GM21786 (cell line): ENCODE measurements around the gene SPON1.
"Not testable (repeated sequence)": the region's sequence is repeated elsewhere in the genome, so short reads cannot be mapped to it uniquely, and the experiment has no call there.

Experiments
- ATAC-seq: cut with Tn5 transposase; IDR thresholded peaks from one replicate; pipeline ENCODE4 v1.9.1; 2021; ENCODE audit not compliant: unreplicated experiment

The SPON1 gene

DNA sequence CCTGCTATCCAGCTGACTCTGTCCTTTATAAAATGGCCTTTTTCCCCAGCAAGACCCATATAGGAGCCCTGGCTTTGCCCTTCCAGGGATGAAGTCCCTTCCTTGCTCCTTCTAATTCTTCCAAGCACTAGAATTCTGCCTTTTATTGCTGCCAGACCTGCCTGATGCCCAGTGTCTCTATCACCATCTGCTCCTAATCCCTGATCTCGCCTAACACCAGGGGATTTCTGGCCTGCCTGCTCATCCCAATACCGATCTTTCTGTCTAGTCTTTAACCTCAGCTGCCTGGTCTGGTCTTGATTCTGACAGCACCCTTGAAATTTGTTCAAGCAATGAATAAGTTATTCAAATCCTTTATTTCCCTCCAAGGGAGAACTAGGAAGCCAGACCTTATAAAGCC, 150.2 kb downstream of the SPON1 start:
- no peak for ATAC-seq

- ATAC-seq = no peak
Observed at GRCh38 chr11:14114269-14114668, 151.7 kb downstream of the SPON1 start.

- no peak for ATAC-seq
Observed at GRCh38 chr11:14114786-14115185, 152.3 kb downstream of the SPON1 start.

DNA sequence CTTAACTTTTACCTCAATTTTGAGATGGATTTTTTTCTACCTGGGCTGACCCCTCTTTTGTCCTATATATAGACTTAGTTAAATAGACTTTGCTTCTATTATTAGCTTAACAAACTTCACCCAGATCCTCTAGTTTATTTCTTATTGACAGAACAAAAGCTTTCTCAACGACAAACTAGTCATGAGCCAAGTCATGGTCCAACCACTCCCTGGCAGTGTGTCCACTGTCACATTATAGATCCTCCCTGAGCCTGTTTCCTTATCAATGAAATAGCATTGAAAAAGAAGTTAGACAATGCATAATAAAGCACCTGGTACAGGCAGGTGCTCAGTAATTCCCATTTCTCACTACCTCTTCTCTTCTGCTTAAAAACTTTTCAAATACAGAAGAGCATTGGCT, 155.1 kb downstream of the SPON1 start:
- ATAC-seq = no peak

GRCh38 chr11:14118072-14118471, 155.5 kb downstream of the SPON1 start:
- ATAC-seq = no peak

GRCh38 chr11:14119357-14119756, 156.8 kb downstream of the SPON1 start:
- no peak for ATAC-seq

GRCh38 chr11:14124350-14124749, 161.8 kb downstream of the SPON1 start:
- no peak for ATAC-seq

GRCh38 chr11:14124886-14125285, 162.4 kb downstream of the SPON1 start:
- no peak for ATAC-seq

DNA sequence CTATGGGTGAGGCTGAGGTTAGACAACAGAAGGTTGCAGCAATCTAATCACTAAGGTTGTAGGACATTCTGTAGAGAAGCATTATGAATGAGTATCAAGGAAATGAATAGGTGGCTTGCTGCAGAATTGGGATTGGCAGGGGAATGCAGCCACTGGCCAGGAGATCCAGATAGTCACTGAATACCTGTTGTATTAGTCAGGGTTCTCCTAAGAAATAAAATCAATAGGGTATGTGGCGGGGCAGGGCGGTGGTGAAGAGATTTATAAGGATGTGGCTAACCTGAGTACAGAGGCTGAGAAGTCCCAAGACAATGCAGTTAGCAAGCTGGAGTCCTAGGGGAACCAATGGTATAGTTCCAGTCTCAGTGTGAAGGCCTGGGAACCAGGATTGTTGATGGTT, 163.0 kb downstream of the SPON1 start:
- no peak for ATAC-seq

DNA sequence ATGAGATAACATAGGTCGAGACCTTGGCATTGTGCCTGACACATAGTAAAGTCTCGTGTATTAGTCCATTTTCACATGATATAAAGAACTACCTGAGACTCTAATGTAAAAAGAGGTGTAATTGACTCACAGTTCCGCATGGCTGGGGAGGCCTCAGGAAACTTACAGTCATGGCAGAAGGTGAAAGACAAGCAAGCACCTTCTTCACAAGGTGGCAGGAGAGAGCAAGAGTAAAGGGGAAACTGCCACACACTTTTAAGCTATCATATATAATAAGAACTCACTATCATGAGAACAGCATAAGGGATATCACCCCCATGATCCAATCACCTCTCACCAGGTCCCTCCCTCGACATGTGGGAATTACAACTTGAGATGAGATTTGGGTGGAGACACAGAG, 165.2 kb downstream of the SPON1 start:
- ATAC-seq = no peak

DNA sequence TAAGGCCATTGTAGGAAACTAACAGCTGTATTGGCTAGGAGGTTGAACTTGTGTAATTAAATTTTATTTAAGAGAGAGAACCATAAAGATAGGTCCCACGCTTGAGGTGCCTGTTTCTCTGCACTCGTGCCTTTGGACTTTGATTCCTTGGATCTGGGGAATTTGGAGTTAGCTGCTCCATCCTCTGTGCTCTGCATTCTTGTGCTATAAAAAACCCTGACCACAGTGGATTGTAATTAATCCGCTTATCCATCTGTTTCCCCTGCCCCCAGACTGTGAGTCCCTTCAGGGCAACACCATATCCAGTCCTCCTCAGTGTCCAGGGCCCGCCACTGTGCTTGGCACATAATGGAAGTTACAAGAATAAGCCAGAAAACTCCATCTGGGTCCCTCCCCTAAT, 169.8 kb downstream of the SPON1 start:
- ATAC-seq = no peak

GRCh38 chr11:14133381-14133780, 170.9 kb downstream of the SPON1 start:
- no peak for ATAC-seq

DNA sequence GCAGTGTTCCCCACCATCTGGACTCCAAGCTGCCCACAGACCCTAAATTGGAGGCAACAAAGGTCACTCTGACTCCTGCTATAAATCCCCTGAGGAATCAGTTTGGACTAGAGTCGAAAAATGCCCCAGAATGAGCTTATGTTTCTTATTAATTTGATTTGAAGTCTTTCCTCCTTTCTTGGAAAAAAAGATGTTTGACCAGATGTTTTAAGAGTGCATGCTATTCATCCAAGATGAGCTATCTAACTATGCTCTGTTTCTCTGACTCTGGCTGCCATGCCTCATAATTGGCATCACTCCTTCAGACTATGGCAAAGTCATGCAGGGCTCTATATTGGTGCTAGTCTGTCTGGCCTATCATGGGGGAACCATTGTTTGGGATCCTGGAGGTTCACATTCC, 174.0 kb downstream of the SPON1 start:
- ATAC-seq = no peak

DNA sequence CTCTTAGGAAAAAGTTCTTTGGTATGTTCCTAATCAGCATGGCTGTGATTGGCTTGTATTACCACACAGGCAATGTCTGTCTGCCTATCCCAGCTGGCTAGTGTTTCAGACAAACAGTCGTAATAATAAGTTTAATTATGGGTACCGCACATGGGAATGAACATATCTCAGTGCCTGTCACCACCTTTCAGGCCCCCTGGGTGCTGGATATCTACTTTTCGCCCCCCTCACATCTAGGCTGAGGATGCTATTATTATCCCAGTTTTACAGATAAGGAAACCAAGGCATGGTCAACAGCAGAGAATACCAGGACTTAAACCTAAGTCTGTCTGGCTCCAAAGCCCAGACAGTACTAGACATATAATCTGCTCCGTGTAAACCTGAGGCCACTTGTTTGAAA, 174.8 kb downstream of the SPON1 start:
- ATAC-seq = no peak

- no peak for ATAC-seq
Observed at GRCh38 chr11:14140991-14141390, 178.5 kb downstream of the SPON1 start.

GRCh38 chr11:14141676-14142075, 179.2 kb downstream of the SPON1 start:
- ATAC-seq = no peak

GRCh38 chr11:14144934-14145333, 182.4 kb downstream of the SPON1 start:
- no peak for ATAC-seq

GRCh38 chr11:14148653-14149273, 186.2 kb downstream of the SPON1 start:
- ATAC-seq = no peak

- no peak for ATAC-seq
Observed at GRCh38 chr11:14149683-14150082, 187.2 kb downstream of the SPON1 start.

GRCh38 chr11:14150878-14151277, 188.4 kb downstream of the SPON1 start:
- ATAC-seq = no peak

- ATAC-seq = not testable (repeated sequence)
Observed at GRCh38 chr11:14154103-14154502, 191.6 kb downstream of the SPON1 start.

- no peak for ATAC-seq
Observed at GRCh38 chr11:14158393-14158792, 195.9 kb downstream of the SPON1 start.

- ATAC-seq = no peak
Observed at GRCh38 chr11:14163576-14163975, 201.1 kb downstream of the SPON1 start.
